Liver (tissue), 9 donors: ENCODE data around the gene RBM23. TPM values are rescaled to one million over a fixed set of nuclear protein-coding genes. Genes with fewer than 3 reads are reported as not detected.

ENCODE experiments used
- DNase-seq: peaks from one replicate; pipeline ENCODE4 v3.0.0-alpha.2; 2017; ENCODE audit warnings: low spot score
- H3K27ac ChIP-seq, 2 donors: one replicate each; pipeline ENCODE4 v1.7.0; 2013; ENCODE audit warnings: inconsistent platforms in 2 of 2, low read length in 2 of 2, control low read depth in 1 of 2, low read depth in 1 of 2, mild to moderate bottlenecking in 1 of 2
- H3K27me3 ChIP-seq, 4 donors: one replicate each; pipeline versions ENCODE4 v1.6.1 to v1.7.0; 2013; ENCODE audit warnings: low read length in 3 of 4, inconsistent platforms in 1 of 4, mild to moderate bottlenecking in 1 of 4, moderate library complexity in 1 of 4; ENCODE audit not compliant: control insufficient read depth in 4 of 4, insufficient read depth in 4 of 4
- H3K36me3 ChIP-seq, 4 donors: one replicate each; pipeline versions ENCODE4 v1.6.1 to v1.7.0; 2013; ENCODE audit warnings: low read length in 3 of 4, mild to moderate bottlenecking in 3 of 4, low read depth in 1 of 4, moderate library complexity in 1 of 4; ENCODE audit not compliant: control insufficient read depth in 4 of 4, insufficient read depth in 3 of 4
- H3K4me1 ChIP-seq, 4 donors: one replicate each; pipeline versions ENCODE4 v1.6.1 to v1.7.0; 2013; ENCODE audit warnings: low read length in 3 of 4, mild to moderate bottlenecking in 3 of 4, moderate library complexity in 1 of 4; ENCODE audit not compliant: control insufficient read depth in 4 of 4, insufficient read depth in 4 of 4
- H3K4me3 ChIP-seq, 3 donors: one replicate each; pipeline versions ENCODE4 v1.6.1 to v1.7.0; 2013; ENCODE audit warnings: low read length in 3 of 3, control low read depth in 1 of 3, low read depth in 1 of 3, mild to moderate bottlenecking in 1 of 3
- H3K9ac ChIP-seq, 2 donors: one replicate each; pipeline ENCODE4 v1.7.0; 2013; ENCODE audit warnings: low read length in 2 of 2, mild to moderate bottlenecking in 2 of 2, moderate library complexity in 2 of 2, control low read depth in 1 of 2, low read depth in 1 of 2
- H3K9me3 ChIP-seq, 4 donors: one replicate each; pipeline versions ENCODE4 v1.6.1 to v1.7.0; 2013; ENCODE audit warnings: low read length in 3 of 4; ENCODE audit not compliant: control insufficient read depth in 4 of 4
- ATF3 ChIP-seq: IDR thresholded peaks from 2 replicates; pipeline ENCODE4 v1.6.1; 2016; ENCODE audit warnings: antibody characterized with exemption
- CTCF ChIP-seq: fragments of 150-350 bp; IDR thresholded peaks from 2 replicates; pipeline ENCODE4 v1.5.1; 2017; ENCODE audit warnings: improper control_type of control experiment, low read depth, low read length; ENCODE audit not compliant: missing input control
- EGR1 ChIP-seq, 2 donors: IDR thresholded peaks; 2 replicates each; pipeline ENCODE4 v1.6.1; 2016 to 2018; ENCODE audit warnings: antibody characterized with exemption in 2 of 2, low read depth in 2 of 2
- FOXA1 ChIP-seq: IDR thresholded peaks from 2 replicates; pipeline ENCODE4 v1.6.1; 2016; ENCODE audit warnings: antibody characterized with exemption
- FOXA2 ChIP-seq: IDR thresholded peaks from 2 replicates; pipeline ENCODE4 v1.6.1; 2016; ENCODE audit warnings: antibody characterized with exemption
- GABPA ChIP-seq, 2 donors: IDR thresholded peaks in 1 of 2; conservative IDR thresholded peaks in 1 of 2; 2 replicates each; pipeline ENCODE4 v1.6.1; 2016; ENCODE audit warnings: antibody characterized with exemption in 2 of 2, mild to moderate bottlenecking in 1 of 2, moderate library complexity in 1 of 2
- HNF4A ChIP-seq, 2 donors: conservative IDR thresholded peaks; 2 replicates each; pipeline ENCODE4 v1.6.1; 2016; ENCODE audit warnings: antibody characterized with exemption in 2 of 2, mild to moderate bottlenecking in 2 of 2
- HNF4G ChIP-seq: IDR thresholded peaks from 2 replicates; pipeline ENCODE4 v1.6.1; 2016; ENCODE audit warnings: antibody characterized with exemption
- JUND ChIP-seq, 2 donors: IDR thresholded peaks; 2 replicates each; pipeline ENCODE4 v1.6.1; 2016; ENCODE audit warnings: antibody characterized with exemption in 2 of 2
- MAX ChIP-seq: IDR thresholded peaks from 2 replicates; pipeline ENCODE4 v1.6.1; 2016; ENCODE audit warnings: antibody characterized with exemption
- NR2F2 ChIP-seq: IDR thresholded peaks from 2 replicates; pipeline ENCODE4 v1.6.1; 2016; ENCODE audit warnings: antibody characterized with exemption
- RAD21 ChIP-seq, 2 donors: IDR thresholded peaks; 2 replicates each; pipeline ENCODE4 v1.6.1; 2016; ENCODE audit warnings: antibody characterized with exemption in 2 of 2, mild to moderate bottlenecking in 2 of 2
- REST ChIP-seq: IDR thresholded peaks from 2 replicates; pipeline ENCODE4 v1.6.1; 2016; ENCODE audit warnings: antibody characterized with exemption, mild to moderate bottlenecking
- RXRA ChIP-seq, 2 donors: IDR thresholded peaks; 2 replicates each; pipeline ENCODE4 v1.6.1; 2017 to 2018; ENCODE audit warnings: antibody characterized with exemption in 2 of 2, mild to moderate bottlenecking in 1 of 2
- SP1 ChIP-seq: IDR thresholded peaks from 2 replicates; pipeline ENCODE4 v1.6.1; 2018; ENCODE audit warnings: antibody characterized with exemption, mild to moderate bottlenecking
- TAF1 ChIP-seq: conservative IDR thresholded peaks from 2 replicates; pipeline ENCODE4 v1.6.1; 2016; ENCODE audit warnings: antibody characterized with exemption, mild to moderate bottlenecking
- YY1 ChIP-seq: IDR thresholded peaks from 2 replicates; pipeline ENCODE4 v1.6.1; 2016; ENCODE audit warnings: antibody characterized with exemption, mild to moderate bottlenecking
- ZBTB33 ChIP-seq: IDR thresholded peaks from 2 replicates; pipeline ENCODE4 v1.6.1; 2016; ENCODE audit warnings: antibody characterized with exemption
- WGBS: extraction: QIAGEN DNeasy Blood & Tissue Kit; methylation state at CpG from one replicate; pipeline ENCODE4 v1.1.7; 2013; 5-methylcytosine and 5-hydroxymethylcytosine counted together
- polyA plus RNA-seq, 2 donors: library from polyadenylated mRNA; stranded (reverse) in 1 of 2; unstranded in 1 of 2; fragments of 200-250 nt in 1 of 2; fragments of >200 nt in 1 of 2; fragmentation: Nextera tagmentation in 1 of 2; extraction: Ambion mirVana in 1 of 2; gene quantifications; one replicate each; pipeline versions ENCODE4 v1.2.1 to v1.2.3, GENCODE V29; 2013 to 2015
- total RNA-seq, 2 donors: library from RNA; depleted of rRNA; stranded (reverse); fragments of >200 nt; gene quantifications; one replicate each; pipeline ENCODE4 v1.2.3, GENCODE V29; 2014
- donor health status: healthy.
- donor health status: healthy.
- donor health status: healthy.
- donor health status: healthy.
- donor health status: healthy.

RBM23 gene
- total and polyA plus RNA-seq, 4 donors: 22.3 to 242 (median 31.4) TPM

GRCh38 chr14:22908601-22909000 lies 10.3 kb downstream of the RBM23 start:
- peaks cover 15 to 51% (median 42%) of the 10 kb centered on the region in 4 donors for H3K36me3 ChIP-seq
- H3K4me1 ChIP-seq: peaks cover 7 to 14% (median 11%) of the 10 kb centered on the region in 4 donors
- TF ChIP-seq YY1 (no peak), RAD21 (IDR thresholded peaks at IDR 0.05) (no peak), FOXA2 (no peak), MAX (no peak), ATF3 (no peak), CTCF (no peak), ZBTB33 (no peak), HNF4A (conservative IDR thresholded peaks at IDR 0.05) (no peak), TAF1 (no peak), HNF4G (no peak), REST (no peak), FOXA1 (no peak), GABPA (IDR thresholded peaks at IDR 0.05 in 1 of 2, conservative IDR thresholded peaks at IDR 0.05 in 1 of 2) (no peak), RXRA (IDR thresholded peaks at IDR 0.05) (no peak), JUND (IDR thresholded peaks at IDR 0.05) (no peak), NR2F2 (no peak), SP1 (no peak)
- no peaks in the 10 kb centered on the region for H3K27me3 ChIP-seq
- no peak overlapping the region for H3K27ac ChIP-seq
- H3K4me3 ChIP-seq: no peak overlapping the region
- no peaks in the 10 kb centered on the region for H3K9me3 ChIP-seq
- 81% methylated on average over 8 of the region's 8 CpGs for WGBS
- H3K9ac ChIP-seq: no peak overlapping the region
- no peak for DNase-seq

GRCh38 chr14:22907429-22907828 lies 11.5 kb downstream of the RBM23 start:
- Histone ChIP-seq H3K9me3 (no peaks in the 10 kb centered on the region), H3K27me3 (no peaks in the 10 kb centered on the region), H3K4me1 (peaks cover 7 to 22% (median 19%) of the 10 kb centered on the region in 4 donors), H3K27ac (no peak overlapping the region), H3K9ac (no peak overlapping the region), H3K36me3 (peaks cover 15 to 61% (median 46%) of the 10 kb centered on the region in 4 donors), H3K4me3 (no peak overlapping the region)
- WGBS: 95% methylated on average over 3 of the region's 3 CpGs
- no peak for DNase-seq
- TF ChIP-seq HNF4A (conservative IDR thresholded peaks at IDR 0.05): no peak
- TF ChIP-seq EGR1 (IDR thresholded peaks at IDR 0.05; ENCODE audit: low read depth in 2 of 2): no peak
- TF ChIP-seq TAF1: no peak
- TF ChIP-seq SP1: no peak
- TF ChIP-seq HNF4G: no peak
- no peak for TF ChIP-seq YY1
- TF ChIP-seq REST: no peak
- no peak for TF ChIP-seq RXRA (IDR thresholded peaks at IDR 0.05)
- TF ChIP-seq MAX: no peak
- no peak for TF ChIP-seq JUND (IDR thresholded peaks at IDR 0.05)
- TF ChIP-seq CTCF: no peak
- TF ChIP-seq NR2F2: no peak
